A673 (cell line): ENCODE results near the gene EPHB2. TPM values are rescaled to one million over a fixed set of nuclear protein-coding genes. Genes with fewer than 3 reads are reported as not detected.

Experiments used
- BruUV-seq: library from RNA; stranded (reverse); fragments of 400-500 nt; replicated peaks from 2 replicates; lab custom pipeline; 2021; lab: Mats Ljungman, UMichigan
- CTCF ChIA-PET: fragments of 300-600 bp; sonication (Branson Sonifier 250); formaldehyde crosslinking; loops from one replicate; lab custom pipeline; 2022; ENCODE audit warnings: antibody characterized with exemption; lab: Charles Lee
- POLR2A ChIA-PET: fragments of 300-600 bp; sonication (Branson Sonifier 250); formaldehyde crosslinking; loops from one replicate; lab custom pipeline; 2022; ENCODE audit warnings: antibody characterized with exemption; ENCODE audit not compliant: low non-redundant PET; lab: Charles Lee
- DNase-seq: peaks from one replicate; pipeline ENCODE4 v3.0.0-alpha.2; 2015; ENCODE audit warnings: low spot score
- H3K27ac ChIP-seq: fragments of 200-600 bp; sonication (generic); 2 replicates; pipeline ENCODE4 v1.5.1; 2016; ENCODE audit warnings: mixed run types, low read depth, mild to moderate bottlenecking, mixed read lengths, antibody characterized with exemption, low read length; ENCODE audit not compliant: poor library complexity, severe bottlenecking
- H3K27me3 ChIP-seq: fragments of 200-600 bp; sonication (generic); replicated peaks from 2 replicates; pipeline ENCODE4 v1.6.1; 2017; ENCODE audit warnings: mixed run types, low read depth, mild to moderate bottlenecking, mixed read lengths, antibody characterized with exemption, low read length; ENCODE audit not compliant: insufficient read depth, poor library complexity
- H3K36me3 ChIP-seq: fragments of 200-600 bp; sonication (generic); 2 replicates; pipeline ENCODE4 v1.6.1; 2016; ENCODE audit warnings: mixed run types, mild to moderate bottlenecking, mixed read lengths, antibody characterized with exemption, low read length; ENCODE audit not compliant: insufficient read depth, poor library complexity, severe bottlenecking
- H3K4me1 ChIP-seq: fragments of 200-600 bp; sonication (generic); 2 replicates; pipeline ENCODE4 v1.6.1; 2017; ENCODE audit warnings: mixed run types, mild to moderate bottlenecking, mixed read lengths, antibody characterized with exemption, low read length; ENCODE audit not compliant: insufficient read depth, poor library complexity, severe bottlenecking
- H3K4me3 ChIP-seq: fragments of 200-600 bp; sonication (generic); 2 replicates; pipeline ENCODE4 v1.5.1; 2016; ENCODE audit warnings: low read depth, mixed run types, mild to moderate bottlenecking, mixed read lengths, low read length; ENCODE audit not compliant: poor library complexity, severe bottlenecking
- H3K9me3 ChIP-seq: fragments of 200-600 bp; sonication (generic); 2 replicates; pipeline ENCODE4 v1.6.1; 2016; ENCODE audit warnings: mixed run types, low read depth, mild to moderate bottlenecking, mixed read lengths, antibody characterized with exemption, low read length; ENCODE audit not compliant: poor library complexity, severe bottlenecking
- CTCF ChIP-seq: fragments of 300-800, 200-600 bp; sonication (generic); conservative IDR thresholded peaks from 2 replicates; pipeline ENCODE4 v1.5.1; 2017; ENCODE audit warnings: low read depth, mild to moderate bottlenecking, antibody characterized with exemption, low read length, moderate library complexity, mixed read lengths
- EZH2 ChIP-seq: fragments of 200-600 bp; sonication (generic); IDR thresholded peaks from 2 replicates; pipeline ENCODE4 v1.6.1; 2017; ENCODE audit warnings: borderline replicate concordance, low read depth, mild to moderate bottlenecking, mixed read lengths, antibody characterized with exemption, low read length; ENCODE audit not compliant: poor library complexity, severe bottlenecking
- intact Hi-C: fragments of 100-400 bp; cut with micrococcal nuclease; formaldehyde crosslinking; loops from one replicate; pipeline ENCODE4 v1.10.0; 2022; ENCODE audit not compliant: unreplicated experiment
- total RNA-seq: library from RNA; stranded (reverse); gene quantifications from 2 replicates; pipeline ENCODE4 v1.2.3, GENCODE V29; 2021

The EPHB2 gene
- total RNA-seq, 1 experiment from 2014 or later: 10.4 TPM

- no TSS peak for BruUV-seq
- Histone ChIP-seq H3K36me3 (no peaks in the 10 kb centered on the region), H3K27me3 (no peaks in the 10 kb centered on the region), H3K9me3 (no peaks in the 10 kb centered on the region), H3K27ac (no peak overlapping the region), H3K4me1 (no peaks in the 10 kb centered on the region), H3K4me3 (no peak overlapping the region)
- POLR2A ChIA-PET: no interaction called here
- TF ChIP-seq EZH2 (no peak), CTCF (no peak)
- no peak for DNase-seq
- intact Hi-C loops: no loop called here
- CTCF ChIA-PET: no interaction called here
Observed at GRCh38 chr1:22784737-22785136, 74.1 kb downstream of the EPHB2 start.

GRCh38 chr1:22786101-22786500 lies 75.5 kb downstream of the EPHB2 start:
- H3K9me3 ChIP-seq: no peaks in the 10 kb centered on the region
- no TSS peak for BruUV-seq
- no peaks in the 10 kb centered on the region for H3K4me1 ChIP-seq
- DNase-seq: no peak
- ChIA-PET CTCF (no interaction called here), POLR2A (no interaction called here)
- intact Hi-C loops: no loop called here
- no peaks in the 10 kb centered on the region for H3K36me3 ChIP-seq
- H3K27ac ChIP-seq: no peak overlapping the region
- H3K27me3 ChIP-seq: no peaks in the 10 kb centered on the region
- TF ChIP-seq CTCF: no peak
- TF ChIP-seq EZH2: no peak
- H3K4me3 ChIP-seq: no peak overlapping the region

GRCh38 chr1:22786719-22787489 lies 76.3 kb downstream of the EPHB2 start:
- TF ChIP-seq CTCF (no peak), EZH2 (no peak)
- no peak for DNase-seq
- no peak overlapping the region for H3K4me3 ChIP-seq
- H3K27me3 ChIP-seq: no peaks in the 10 kb centered on the region
- CTCF ChIA-PET: no interaction called here
- H3K27ac ChIP-seq: no peak overlapping the region
- intact Hi-C loops: no loop called here
- H3K9me3 ChIP-seq: no peaks in the 10 kb centered on the region
- BruUV-seq: no TSS peak
- POLR2A ChIA-PET: no interaction called here
- no peaks in the 10 kb centered on the region for H3K36me3 ChIP-seq
- H3K4me1 ChIP-seq: no peaks in the 10 kb centered on the region
